Measurements from ENCODE around the gene SERBP1.

Gene SERBP1

DNA sequence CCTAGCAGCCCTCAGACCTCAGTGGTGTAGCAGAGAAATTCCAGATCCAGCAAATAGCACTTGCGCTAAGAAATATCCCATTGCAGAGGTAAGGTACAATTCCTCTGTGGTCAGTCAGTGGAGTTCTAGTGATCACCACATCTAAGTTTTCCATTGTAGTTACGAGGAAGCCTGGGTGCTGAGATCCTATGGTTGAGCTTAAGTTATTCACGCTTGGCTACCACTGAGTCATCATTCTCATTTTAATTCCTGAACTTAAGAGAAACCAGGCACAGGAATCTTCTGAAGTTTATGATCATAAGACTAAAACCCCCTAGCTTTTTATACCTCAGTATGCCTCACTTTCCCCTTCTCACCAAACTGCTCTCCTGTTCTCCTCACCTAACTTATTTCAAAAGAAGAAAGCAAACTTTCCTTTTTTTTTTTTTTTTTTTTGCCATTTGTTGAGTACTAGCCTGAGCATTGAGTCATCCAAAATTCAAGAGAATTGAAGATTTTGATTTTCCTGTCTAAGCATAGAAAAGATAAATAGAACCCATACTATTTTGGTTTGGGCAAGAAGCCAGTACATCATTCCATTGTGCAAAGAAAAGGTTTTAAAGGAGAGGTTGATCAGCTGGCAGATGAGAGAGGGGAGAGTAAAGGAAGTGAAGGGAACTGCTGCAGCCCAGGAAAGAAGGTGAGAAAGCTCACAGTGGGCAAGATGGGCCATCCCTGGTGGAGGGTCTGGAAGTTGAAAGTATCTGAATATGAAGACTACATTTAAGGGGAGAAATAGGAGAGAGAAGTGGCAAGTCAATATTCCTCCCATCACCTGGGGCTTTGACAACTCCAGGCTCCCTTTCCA is 39.9 kb downstream of the SERBP1 start:
- no peak overlapping the region for H3K4me3 Mint-ChIP-seq
- no peak overlapping the region for H3K27ac Mint-ChIP-seq
- peaks cover 6% of the 10 kb centered on the region for H3K36me3 Mint-ChIP-seq (ENCODE audit: low read depth)
- no peaks in the 10 kb centered on the region for H3K27me3 Mint-ChIP-seq (ENCODE audit: low read depth)
- H3K9me3 Mint-ChIP-seq: peaks cover 5% of the 10 kb centered on the region
- TF ChIP-seq, protein P1, sequence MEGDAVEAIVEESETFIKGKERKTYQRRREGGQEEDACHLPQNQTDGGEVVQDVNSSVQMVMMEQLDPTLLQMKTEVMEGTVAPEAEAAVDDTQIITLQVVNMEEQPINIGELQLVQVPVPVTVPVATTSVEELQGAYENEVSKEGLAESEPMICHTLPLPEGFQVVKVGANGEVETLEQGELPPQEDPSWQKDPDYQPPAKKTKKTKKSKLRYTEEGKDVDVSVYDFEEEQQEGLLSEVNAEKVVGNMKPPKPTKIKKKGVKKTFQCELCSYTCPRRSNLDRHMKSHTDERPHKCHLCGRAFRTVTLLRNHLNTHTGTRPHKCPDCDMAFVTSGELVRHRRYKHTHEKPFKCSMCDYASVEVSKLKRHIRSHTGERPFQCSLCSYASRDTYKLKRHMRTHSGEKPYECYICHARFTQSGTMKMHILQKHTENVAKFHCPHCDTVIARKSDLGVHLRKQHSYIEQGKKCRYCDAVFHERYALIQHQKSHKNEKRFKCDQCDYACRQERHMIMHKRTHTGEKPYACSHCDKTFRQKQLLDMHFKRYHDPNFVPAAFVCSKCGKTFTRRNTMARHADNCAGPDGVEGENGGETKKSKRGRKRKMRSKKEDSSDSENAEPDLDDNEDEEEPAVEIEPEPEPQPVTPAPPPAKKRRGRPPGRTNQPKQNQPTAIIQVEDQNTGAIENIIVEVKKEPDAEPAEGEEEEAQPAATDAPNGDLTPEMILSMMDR (IDR thresholded peaks at IDR 0.05; ENCODE audit: unreplicated experiment in 3 of 3): no peak
- H3K4me1 Mint-ChIP-seq: no peaks in the 10 kb centered on the region

DNA sequence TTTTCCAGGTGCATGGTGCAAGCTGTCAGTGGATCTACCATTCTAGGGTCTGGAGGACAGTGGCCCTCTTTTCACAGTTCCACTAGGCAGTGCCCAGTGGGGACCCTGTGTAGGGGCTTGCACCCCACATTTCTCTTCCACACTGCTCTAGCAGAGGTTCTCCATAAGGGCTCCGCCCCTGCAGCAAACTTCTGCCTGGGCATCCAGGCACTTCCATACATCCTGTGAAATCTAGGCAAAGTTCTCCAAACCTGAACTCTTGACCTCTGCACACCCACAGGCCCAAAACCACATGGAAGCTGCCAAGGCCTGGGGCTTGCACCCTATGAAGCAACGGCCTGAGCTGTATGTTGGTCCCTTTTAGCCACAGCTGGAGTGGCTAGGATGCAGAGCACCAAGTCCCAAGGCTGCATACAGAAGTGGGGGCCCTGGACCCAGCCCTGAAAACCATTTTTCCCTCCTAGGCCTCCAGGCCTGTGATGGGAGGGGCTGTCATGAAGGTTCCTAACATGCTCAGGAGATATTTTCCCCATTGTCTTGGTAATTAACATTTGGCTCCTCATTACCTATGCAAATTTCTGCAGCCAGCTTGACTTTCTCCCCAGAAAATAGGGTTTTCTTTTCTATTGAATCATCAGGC is 46.1 kb downstream of the SERBP1 start:
- H3K4me3 Mint-ChIP-seq: no peak overlapping the region
- H3K27ac Mint-ChIP-seq: no peak overlapping the region
- peaks cover 30% of the 10 kb centered on the region for H3K36me3 Mint-ChIP-seq (ENCODE audit: low read depth)
- no peaks in the 10 kb centered on the region for H3K4me1 Mint-ChIP-seq
- TF ChIP-seq, protein P1 (IDR thresholded peaks at IDR 0.05; ENCODE audit: unreplicated experiment in 3 of 3): no peak
- H3K9me3 Mint-ChIP-seq: peaks cover 21% of the 10 kb centered on the region
- H3K27me3 Mint-ChIP-seq (ENCODE audit: low read depth): no peaks in the 10 kb centered on the region

DNA sequence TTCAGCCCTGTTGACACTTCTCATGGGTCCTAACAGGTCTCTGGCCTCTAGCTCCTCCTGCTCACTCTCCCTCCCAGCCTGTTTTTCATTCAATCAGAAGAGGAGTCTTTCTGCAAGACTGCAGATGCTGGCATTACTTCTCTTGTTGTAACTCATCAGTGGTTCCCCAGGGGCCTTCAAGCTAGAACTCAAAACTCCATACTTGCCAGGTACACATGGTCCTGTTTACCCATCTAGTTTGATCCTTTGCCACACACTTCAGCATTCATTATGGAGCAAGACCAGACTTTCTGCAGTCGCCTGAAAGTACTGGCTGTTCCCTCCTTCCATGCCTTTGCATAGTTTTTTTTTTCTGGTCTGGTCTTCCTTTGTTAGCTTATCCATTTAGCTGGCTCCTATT is 47.9 kb downstream of the SERBP1 start:
- Mint-ChIP-seq H3K4me1 (no peaks in the 10 kb centered on the region), H3K36me3 (ENCODE audit: low read depth) (peaks cover 30% of the 10 kb centered on the region), H3K27ac (no peak overlapping the region), H3K27me3 (ENCODE audit: low read depth) (no peaks in the 10 kb centered on the region), H3K9me3 (peaks cover 21% of the 10 kb centered on the region), H3K4me3 (no peak overlapping the region)
- TF ChIP-seq, protein P1 (IDR thresholded peaks at IDR 0.05; ENCODE audit: unreplicated experiment in 3 of 3): no peak

DNA sequence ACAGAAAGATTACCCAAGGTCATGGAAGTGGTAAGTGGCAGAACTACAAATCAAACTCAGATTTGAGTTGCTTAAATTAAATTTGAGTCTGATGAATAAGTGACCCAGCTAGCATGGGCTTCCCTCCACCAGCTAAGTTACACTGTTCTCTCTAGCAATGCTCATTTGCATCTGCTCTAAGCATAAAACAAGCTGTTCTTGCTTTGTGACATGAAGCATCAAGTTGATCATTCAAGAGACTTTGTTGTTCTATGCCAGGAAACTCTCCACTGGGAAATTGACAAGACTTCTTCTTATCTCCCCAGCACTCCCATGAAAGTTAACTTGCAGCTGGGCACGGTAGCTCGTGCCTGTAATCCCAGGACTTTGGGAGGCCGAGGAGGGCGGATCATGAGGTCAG is 49.0 kb downstream of the SERBP1 start:
- peaks cover 27% of the 10 kb centered on the region for H3K36me3 Mint-ChIP-seq (ENCODE audit: low read depth)
- H3K4me3 Mint-ChIP-seq: no peak overlapping the region
- H3K27me3 Mint-ChIP-seq (ENCODE audit: low read depth): no peaks in the 10 kb centered on the region
- TF ChIP-seq, protein P1 (IDR thresholded peaks at IDR 0.05; ENCODE audit: unreplicated experiment in 3 of 3): no peak
- H3K27ac Mint-ChIP-seq: no peak overlapping the region
- peaks cover 16% of the 10 kb centered on the region for H3K9me3 Mint-ChIP-seq
- H3K4me1 Mint-ChIP-seq: no peaks in the 10 kb centered on the region

DNA sequence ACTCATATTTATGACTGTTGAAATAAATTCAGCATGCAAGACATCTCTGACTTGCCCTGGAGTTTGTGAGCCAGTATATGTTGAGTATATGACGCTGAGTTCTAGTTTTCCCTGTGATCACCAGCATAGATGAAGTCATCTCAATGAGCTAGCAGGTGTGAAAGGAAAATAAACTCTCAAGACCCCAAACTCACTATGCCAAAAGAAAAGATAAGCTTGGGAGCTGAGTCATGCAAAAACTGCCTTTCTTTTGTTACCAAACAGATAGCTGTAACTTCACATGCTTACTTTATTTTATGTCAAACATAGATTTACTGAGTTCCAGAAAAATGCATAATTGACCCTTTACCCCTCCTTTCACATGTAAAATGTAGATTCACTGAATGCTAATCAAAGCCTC is 52.9 kb downstream of the SERBP1 start:
- Mint-ChIP-seq H3K36me3 (ENCODE audit: low read depth) (peaks cover 3% of the 10 kb centered on the region), H3K27ac (no peak overlapping the region), H3K4me1 (no peaks in the 10 kb centered on the region), H3K9me3 (no peaks in the 10 kb centered on the region), H3K27me3 (ENCODE audit: low read depth) (peaks cover 4% of the 10 kb centered on the region), H3K4me3 (no peak overlapping the region)
- TF ChIP-seq, protein P1 (IDR thresholded peaks at IDR 0.05; ENCODE audit: unreplicated experiment in 3 of 3): no peak
